ENCODE measurements around the gene TTBK1.

The TTBK1 gene

GRCh38 chr6:43280234-43280633 is 37.0 kb downstream of the TTBK1 start:
- no peak overlapping the region for H3K4me3 ChIP-seq (ENCODE audit: low read depth, low read length)
- no peak for DNase-seq (ENCODE audit: low read depth)
- TF ChIP-seq, protein P1, sequence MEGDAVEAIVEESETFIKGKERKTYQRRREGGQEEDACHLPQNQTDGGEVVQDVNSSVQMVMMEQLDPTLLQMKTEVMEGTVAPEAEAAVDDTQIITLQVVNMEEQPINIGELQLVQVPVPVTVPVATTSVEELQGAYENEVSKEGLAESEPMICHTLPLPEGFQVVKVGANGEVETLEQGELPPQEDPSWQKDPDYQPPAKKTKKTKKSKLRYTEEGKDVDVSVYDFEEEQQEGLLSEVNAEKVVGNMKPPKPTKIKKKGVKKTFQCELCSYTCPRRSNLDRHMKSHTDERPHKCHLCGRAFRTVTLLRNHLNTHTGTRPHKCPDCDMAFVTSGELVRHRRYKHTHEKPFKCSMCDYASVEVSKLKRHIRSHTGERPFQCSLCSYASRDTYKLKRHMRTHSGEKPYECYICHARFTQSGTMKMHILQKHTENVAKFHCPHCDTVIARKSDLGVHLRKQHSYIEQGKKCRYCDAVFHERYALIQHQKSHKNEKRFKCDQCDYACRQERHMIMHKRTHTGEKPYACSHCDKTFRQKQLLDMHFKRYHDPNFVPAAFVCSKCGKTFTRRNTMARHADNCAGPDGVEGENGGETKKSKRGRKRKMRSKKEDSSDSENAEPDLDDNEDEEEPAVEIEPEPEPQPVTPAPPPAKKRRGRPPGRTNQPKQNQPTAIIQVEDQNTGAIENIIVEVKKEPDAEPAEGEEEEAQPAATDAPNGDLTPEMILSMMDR (IDR thresholded peaks at IDR 0.05; ENCODE audit: insufficient read depth, low read depth, low read length, missing control alignments), result no peak

DNA sequence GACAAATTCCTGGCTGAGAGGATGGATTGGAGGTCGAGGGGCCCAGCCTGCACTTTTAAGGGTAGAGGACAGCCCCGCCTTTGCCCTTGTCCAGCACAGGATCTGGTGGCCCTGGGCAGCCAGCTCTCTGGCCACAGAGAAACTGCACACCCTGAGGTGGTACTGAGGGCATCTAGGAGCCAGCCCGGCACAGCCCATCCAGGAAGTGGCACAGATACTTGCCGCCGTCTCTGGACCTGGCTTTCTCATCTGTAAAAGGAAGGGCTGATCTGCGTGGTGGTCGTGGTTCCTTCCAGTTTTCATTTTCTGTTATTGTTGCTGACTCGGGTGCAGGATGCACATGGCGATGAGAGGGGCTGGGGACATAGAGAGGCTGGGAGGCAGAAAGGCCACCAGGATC is 38.8 kb downstream of the TTBK1 start:
- H3K4me3 ChIP-seq (ENCODE audit: low read depth, low read length), result no peak overlapping the region
- no peak for DNase-seq (ENCODE audit: low read depth)
- TF ChIP-seq, protein P1 (IDR thresholded peaks at IDR 0.05; ENCODE audit: insufficient read depth, low read depth, low read length, missing control alignments), result no peak

DNA sequence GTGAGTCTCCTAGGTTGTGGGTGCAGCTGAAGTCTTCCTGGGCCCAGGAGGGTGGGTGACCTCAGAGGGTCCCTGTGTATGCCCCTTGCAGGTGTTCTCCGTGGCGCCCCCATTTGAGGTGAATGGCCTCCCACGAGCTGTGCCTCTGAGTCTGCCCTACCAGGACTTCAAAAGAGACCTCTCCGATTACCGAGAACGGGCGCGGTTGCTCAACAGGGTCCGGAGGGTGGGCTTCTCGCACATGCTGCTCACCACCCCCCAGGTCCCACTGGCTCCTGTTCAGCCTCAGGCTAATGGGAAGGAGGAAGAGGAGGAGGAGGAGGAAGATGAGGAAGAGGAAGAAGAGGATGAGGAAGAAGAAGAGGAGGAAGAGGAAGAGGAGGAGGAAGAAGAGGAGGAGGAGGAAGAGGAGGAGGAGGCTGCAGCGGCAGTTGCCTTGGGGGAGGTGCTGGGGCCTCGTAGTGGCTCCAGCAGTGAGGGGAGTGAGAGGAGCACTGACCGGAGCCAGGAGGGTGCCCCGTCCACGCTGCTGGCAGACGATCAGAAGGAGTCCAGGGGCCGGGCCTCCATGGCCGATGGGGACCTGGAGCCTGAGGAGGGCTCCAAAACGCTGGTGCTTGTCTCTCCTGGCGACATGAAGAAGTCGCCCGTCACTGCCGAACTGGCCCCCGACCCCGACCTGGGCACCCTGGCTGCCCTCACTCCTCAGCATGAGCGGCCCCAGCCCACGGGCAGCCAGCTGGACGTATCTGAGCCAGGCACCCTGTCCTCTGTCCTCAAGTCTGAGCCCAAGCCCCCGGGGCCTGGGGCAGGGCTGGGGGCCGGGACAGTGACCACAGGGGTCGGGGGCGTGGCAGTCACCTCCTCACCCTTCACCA is 39.6 kb downstream of the TTBK1 start:
- H3K4me3 ChIP-seq (ENCODE audit: low read depth, low read length), result no peak overlapping the region
- DNase-seq (ENCODE audit: low read depth), result no peak
- TF ChIP-seq, protein P1 (IDR thresholded peaks at IDR 0.05; ENCODE audit: insufficient read depth, low read depth, low read length, missing control alignments), result no peak

- no peak overlapping the region for H3K4me3 ChIP-seq (ENCODE audit: low read depth, low read length)
- TF ChIP-seq, protein P1 (IDR thresholded peaks at IDR 0.05; ENCODE audit: insufficient read depth, low read depth, low read length, missing control alignments), result no peak
- no peak for DNase-seq (ENCODE audit: low read depth)
Measured at GRCh38 chr6:43283514-43283901, 40.2 kb downstream of the TTBK1 start.

DNA sequence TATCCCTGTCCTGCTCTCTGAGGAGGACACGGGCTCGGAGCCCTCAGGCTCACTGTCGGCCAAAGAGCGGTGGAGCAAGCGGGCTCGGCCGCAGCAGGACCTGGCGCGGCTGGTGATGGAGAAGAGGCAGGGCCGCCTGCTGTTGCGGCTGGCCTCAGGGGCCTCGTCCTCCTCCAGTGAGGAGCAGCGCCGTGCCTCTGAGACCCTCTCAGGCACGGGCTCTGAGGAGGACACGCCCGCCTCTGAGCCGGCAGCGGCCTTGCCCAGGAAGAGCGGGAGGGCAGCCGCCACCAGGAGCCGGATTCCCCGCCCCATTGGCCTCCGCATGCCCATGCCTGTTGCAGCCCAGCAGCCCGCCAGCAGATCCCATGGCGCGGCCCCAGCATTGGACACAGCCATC is 40.6 kb downstream of the TTBK1 start:
- no peak for DNase-seq (ENCODE audit: low read depth)
- H3K4me3 ChIP-seq (ENCODE audit: low read depth, low read length), result no peak overlapping the region
- TF ChIP-seq, protein P1 (IDR thresholded peaks at IDR 0.05; ENCODE audit: insufficient read depth, low read depth, low read length, missing control alignments), result no peak

DNA sequence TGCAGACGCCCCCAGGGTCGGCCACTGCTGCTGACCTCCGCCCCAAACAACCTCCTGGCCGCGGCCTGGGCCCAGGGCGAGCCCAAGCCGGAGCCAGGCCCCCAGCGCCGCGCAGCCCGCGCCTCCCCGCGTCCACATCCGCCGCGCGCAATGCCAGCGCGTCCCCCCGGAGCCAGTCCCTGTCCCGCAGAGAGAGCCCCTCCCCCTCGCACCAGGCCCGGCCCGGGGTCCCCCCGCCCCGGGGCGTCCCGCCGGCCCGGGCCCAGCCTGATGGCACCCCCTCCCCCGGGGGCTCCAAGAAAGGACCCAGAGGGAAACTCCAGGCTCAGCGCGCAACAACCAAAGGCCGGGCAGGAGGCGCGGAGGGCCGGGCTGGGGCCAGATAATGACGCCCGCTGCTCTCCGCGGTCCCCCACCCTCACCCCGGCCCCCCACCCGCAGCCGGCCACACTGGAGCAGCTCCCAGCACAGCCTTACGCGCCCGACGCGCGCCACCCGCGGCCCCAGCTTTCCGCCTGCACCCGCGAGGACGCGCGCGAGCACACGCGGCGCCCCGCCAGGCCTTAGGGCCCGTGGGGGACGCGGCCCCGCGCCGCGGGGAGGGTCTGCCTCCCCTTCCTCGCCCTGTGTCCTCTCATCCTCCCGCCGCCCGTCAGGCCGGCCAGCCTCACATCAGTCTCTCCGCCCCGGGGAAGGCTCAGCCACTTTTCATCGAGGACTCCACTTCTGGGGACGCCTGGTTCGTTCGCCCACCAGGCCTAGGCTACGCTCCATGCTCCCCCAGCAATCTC is 41.9 kb downstream of the TTBK1 start:
- TF ChIP-seq, protein P1 (IDR thresholded peaks at IDR 0.05; ENCODE audit: insufficient read depth, low read depth, low read length, missing control alignments), result no peak
- no peak overlapping the region for H3K4me3 ChIP-seq (ENCODE audit: low read depth, low read length)
- no peak for DNase-seq (ENCODE audit: low read depth)

All from GM12865 (cell line).